HS-27A (cell line): Measurements from ENCODE around the gene SFMBT2.

Experiments used
- DNase-seq: peaks from one replicate; pipeline ENCODE4 v3.0.0-alpha.2; 2012; ENCODE audit warnings: low read depth, missing footprints

Gene SFMBT2

DNA sequence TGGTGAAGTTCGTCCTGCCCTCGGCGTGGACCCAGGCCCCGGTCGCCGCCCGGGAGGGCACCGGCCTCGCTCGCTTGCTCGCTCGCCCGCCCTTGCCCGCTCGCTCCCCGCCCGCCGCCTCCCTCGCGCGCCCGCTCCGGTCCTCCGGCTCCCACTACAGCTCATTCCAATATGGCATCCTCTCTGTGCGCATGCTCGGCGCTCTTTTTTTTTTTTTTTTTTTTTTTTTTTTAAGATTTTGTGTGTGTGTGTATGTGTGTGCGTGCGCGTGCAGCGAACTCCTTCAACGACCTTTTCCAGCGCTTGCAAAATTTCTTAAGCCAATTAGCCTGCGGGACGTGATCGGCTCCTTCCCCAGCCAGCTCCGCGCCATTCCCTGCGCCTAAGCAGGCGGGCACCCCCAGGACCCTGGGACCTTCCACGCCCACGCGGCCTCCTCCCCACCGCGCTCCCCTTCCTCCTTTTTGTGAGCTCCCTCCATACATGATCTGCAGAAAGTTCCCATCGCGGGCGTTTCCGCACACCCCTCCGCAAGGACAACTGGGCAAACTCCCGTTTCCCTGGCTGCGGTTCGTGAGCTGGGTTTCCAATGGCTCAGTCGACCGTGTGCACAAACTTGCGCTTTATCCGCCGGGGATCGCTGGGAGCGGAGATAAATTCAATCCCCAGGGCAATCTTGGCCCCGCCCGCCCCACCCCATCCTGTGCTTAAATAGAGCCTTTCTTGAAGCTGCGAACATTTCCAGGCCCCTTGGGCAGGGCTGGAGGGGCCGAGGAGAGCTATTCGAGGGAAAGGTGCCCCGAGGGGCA, at the start of gene SFMBT2:
SFMBT2 (minus strand) TSS at position 173 of the 809 bp plus-strand sequence. CDS start 29,136 bp downstream, outside the sequence.
- DNase-seq = no peak

DNA sequence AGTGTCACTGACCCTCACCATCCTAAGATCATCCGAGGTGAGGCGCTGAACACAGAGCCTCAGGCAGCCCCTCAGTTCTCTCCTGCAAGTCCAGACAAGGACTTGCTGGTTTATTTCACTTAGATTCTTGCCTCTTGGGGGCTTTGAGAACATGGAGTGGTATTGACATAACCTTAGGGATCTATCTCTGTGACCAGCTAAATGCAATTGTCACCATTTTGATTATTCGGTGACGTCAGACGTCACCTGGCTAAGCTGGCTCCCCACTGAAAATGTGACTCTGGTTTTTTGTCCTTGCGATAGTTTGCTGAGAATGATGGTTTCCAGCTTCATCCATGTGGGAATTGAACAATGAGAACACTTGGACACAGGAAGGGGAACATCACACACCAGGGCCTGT, 49.2 kb upstream of the SFMBT2 start:
- DNase-seq = no peak

DNA sequence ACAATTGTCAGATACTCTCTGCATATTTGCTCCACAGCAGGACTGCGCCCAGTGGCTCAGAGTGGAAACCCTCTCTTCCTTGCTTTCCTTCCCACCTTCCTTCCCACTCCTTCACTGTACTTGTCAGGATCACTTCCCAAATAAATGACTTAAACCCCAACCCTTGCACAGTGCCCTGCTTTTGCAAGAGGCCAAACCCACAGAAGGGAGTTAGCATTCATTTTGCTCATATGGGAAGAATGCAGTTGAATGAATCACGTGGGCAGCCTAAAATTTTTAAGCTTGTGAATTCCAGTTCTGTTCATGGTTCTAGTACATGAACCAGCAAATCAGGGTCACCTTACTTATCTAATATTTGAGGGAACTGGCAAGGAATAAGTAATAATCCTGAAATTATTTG, 47.7 kb upstream of the SFMBT2 start:
- DNase-seq = no peak

DNA sequence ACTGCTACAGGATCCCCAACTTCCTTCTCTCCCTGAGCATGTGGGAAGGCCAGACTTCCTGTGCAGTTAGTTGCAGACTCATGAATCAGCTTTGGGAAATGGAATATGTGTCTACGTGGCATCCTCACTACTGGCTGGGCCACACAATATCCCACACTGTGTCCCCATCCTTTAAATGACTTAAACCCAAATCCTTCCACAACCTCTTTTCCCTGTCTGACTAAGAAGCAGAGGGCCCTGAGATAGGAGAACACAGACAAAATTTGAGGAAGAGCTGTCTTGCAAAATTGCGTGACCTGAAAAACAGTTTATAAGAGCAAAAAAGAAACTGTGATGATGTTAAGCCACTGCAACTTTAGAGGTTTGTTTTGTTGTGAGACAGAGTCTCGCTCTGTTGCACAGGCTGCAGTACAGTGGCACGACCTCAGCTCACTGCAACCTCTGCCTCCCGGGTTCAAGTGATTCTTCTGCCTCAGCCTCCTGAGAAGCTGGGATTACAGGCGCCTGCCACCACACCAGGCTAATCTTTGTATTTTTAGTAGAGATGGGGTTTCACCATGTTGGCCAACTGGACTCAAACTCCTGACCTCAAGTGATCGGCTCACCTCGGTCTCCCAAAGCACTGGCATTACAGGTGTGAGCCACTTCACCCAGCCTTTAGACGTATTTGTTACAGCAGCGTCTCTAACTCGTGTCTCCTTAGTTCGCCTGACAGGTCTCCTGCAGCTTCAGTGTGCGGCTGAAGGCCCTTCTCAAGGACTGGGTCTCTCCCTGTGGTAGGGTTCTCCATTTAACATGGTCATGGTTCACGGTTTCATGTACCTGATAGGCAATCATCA, 46.9 kb upstream of the SFMBT2 start:
- DNase-seq = no peak

DNA sequence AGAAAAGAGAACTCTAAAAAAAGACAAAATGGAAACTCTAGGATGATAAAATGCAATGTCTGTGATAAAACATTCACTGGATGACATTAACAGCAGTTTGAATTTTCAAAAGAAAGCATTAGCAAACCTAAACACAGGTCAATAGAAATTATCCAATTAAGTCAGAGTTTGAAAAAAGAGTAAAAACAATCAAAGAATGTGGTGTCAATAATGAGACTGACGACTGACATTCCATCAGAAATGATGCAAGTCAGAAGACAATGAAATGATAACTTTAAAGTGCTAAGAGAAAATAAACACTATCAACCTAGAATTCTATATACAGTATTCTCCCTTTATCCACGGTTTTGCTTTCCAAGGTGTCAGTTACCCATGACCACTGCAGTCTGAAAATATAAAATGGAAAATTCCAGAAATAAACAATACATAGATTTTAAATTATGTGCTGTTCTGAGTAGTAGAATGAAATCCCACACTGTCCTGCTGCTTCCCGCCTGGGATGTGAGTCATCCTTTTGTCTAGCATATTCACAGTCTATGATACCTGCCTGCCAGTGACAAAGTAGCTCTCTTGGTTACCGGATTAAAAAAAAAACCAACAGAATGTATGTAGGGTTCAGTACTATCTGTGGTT, 38.3 kb upstream of the SFMBT2 start:
- no peak for DNase-seq

DNA sequence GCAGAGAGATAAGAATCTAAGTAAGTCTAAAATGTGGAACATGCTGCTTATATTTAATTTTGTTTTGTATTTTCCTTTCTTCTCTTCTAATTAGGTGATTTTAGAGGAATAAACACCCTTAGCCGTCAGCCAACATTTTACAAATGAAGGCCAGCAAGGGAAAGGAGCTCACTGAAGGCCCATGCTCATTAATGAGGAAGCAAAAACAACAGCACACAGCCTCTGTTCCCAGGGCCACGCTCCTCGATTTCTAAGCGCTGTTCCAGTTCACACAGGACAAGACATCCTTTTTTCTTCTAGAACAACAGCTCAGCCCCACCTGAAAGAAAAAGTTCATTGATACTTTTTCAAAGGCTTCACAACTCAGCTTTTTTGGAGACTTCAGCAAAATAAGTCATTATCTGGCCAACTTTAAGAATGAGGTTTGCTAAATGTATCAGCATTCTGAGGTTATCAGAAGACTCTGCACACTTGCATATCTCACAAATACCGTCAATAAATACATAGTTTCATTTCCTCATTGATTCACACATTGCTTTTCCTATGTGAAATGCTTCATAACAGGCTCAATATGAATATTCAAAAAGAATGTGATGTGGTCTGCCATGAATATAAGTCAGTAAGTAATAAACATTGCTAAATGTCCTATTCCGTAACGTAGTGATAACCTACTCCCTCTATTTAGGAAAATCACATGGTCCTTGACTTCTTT, 34.8 kb upstream of the SFMBT2 start:
- DNase-seq = no peak

DNA sequence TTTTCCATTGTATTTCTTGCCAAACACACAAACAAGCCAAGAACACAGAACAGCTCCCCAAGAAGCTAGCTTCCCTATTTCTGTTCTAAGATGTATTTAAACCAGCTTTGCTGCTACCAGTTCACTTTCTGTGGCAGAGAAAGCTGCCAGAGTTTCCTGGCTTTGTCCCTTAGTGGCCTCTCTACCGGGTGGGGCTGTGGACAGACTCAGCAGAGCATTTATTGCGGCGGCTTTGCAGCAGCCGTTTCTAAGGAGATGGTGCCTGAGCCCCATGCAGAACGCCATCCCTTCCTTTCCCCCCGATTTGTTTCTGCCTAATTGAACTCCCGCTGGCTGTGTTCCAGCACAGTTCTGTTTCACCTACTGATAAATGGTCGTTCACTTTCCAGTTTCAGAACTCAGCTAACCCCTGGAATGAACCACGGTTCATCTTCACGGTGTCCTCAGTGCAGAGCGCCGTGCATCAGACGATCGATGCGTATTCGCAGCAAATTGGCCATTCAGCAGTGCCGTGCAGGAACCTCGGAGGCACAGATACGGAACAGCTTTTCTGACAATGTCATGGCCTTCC, 33.8 kb upstream of the SFMBT2 start:
- DNase-seq = no peak

DNA sequence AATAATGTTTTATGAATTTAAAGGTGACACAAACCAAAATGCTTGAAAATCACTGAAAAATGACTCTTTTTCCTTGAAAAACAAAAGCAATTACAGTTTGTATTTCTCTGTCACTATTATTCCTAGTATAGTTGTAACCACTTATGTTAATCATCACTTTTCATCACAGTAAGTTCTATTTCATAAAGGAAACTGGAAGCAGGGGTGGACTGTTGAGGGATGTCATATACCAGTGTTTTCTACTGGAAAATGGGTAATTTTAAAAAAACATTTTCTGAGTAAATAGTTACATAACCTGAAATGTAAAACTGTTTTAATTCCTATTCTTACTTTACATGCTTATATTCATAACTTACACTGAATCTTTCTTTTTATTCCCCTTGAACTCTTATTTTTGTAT, 32.2 kb upstream of the SFMBT2 start:
- DNase-seq = no peak

DNA sequence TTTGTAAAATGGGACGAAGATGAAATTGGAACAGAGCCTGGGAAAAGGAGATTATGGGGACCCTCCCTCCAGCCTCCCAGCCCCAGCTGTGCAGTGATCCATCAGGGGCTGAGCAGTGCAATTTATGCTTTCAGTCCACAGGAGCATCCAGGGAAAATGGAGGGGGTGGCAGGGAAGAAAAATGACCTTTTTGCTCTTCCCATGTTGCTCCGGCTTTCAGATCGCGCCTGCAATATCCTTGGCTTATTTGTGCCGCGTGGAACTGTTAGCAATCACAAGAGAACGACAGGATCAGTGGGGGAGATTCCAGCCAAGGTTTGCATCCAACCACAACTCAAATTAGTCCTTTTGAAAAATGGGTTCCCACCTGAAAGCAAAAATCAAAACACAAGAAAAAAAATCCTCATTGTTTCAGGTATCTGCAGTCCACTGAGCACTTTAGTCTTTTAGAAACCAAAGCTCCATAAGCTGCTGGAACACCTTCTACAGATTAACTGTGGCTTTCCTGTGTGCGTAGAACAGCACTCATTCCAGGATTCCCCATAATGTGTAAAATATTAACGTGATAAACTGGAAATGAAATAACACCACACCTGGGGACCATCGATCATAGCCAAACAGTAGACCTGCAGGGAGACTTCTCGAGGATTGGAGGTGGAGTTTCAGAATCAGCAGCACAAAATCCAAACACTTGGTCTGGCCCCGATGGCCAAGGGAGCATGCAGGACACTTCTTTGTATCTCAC, 30.7 kb upstream of the SFMBT2 start:
- no peak for DNase-seq

DNA sequence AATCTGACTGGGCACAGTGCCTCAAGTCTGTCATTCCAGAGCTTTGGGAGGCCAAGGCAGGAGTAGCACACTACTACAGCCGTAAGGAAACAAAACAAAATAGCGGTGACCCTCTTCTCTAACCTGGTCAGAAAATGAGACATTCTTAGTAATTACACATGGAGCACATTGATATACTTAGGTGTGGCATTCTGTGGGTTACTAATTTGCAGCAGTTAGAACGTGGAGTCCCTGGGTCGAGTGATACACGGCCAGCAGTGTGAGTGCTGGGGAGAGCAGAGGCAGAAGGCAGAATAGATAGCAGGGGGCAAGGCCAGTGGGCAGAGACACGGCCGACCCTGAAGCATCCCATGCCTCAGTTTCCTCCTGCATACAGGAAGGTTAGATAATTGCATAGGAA, 28.9 kb upstream of the SFMBT2 start:
- no peak for DNase-seq

DNA sequence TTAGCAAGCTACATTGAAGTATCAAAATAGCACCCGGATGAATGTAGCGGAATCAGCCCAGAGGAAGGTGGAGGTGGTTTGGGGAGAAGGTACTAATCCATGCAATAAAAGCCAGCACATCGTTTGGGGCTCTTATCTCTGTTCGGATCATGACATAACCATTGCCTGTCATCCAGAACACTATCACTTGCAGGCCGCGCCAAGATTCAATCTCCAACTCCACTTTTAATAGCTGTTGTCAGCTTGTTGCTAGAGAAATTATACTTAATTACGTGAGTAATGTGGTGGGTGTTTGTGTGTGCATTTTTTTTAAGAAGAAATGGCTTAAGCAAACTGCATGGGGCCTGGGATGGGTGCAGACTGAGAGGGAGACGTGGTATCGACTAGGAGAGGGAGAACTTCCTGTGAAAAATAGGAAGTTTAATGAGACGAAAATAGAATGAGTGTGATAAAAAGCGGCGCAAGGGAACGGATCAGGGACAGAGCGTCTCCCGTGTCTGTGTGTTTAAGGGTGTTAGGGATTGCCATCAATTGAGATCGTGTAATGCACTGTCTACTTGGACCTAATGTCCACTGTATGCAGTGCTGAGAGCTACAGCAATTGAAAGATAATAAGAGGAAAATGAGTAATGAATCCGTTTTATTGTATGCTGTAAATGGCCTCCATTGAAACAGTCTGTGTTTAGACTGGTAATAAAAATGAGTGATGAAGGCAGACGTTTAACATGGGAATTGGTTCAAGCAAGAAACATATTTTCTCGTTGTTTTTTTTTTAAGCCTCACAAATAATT, 27.6 kb upstream of the SFMBT2 start:
- no peak for DNase-seq

DNA sequence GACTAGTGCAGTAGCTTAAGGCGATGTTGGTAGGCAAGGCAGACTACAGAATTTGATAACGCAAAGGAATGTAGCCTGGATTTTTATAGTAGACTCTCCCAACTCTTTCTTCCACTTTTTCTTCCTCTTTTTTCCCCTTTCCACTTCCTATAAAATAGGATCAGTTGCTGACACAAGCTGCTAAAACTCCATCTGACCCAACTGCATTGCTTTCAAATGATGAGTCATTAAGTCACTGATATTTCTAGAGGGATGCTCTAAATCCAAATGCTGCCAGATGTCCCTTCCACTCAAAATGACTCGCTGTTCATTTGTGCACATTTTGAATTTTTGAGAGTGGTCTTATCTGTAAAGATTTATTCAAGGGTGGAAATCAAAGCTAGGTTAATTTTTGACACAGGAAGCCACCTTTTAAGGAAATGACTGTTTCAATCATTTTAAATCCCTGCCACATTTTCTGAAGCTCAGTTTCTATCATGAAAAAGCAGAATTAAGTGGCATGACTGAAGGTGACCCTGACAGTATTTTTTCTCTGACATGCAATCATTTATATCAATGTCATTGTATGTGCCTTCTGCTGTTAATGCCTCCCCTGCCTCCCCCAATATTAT, 25.8 kb upstream of the SFMBT2 start:
- DNase-seq = no peak

DNA sequence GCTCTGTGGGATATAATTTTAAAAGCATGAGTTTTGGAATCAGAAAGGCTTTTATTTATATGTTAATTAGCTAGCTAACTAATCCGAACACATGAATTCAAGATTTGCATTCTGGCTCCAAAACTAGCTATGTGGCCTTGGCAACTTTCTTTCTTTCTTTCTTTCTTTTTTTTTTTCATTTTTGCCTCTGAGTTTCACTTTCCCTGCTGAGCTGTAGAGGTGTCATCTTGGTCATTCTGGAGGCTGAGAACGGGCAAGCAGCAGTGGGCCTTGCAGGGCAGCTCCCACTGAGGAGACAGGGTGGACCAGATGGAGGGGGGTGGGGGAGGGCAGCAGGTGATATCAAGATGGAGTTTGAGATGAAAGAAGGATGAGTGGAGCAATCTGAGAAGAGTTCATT, 24.8 kb upstream of the SFMBT2 start:
- no peak for DNase-seq

DNA sequence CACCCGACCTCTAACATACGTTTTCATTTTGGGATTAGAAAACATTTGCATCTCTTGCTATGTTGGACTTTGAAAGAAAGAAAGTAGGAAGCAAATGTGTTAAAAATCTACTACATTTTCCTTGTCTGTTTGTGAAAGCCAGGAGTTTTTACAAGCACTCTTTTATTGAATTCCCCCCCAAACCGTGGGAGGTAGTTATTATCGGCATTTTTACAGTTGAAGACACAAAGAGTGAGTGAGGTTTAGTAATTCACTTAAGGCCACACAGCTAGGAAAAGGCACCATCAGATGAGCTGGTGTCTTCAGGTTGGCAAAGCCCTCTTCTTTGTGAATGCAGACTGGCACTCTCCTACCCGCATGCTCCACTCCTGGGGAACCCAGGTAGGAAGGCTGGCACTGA, 23.5 kb upstream of the SFMBT2 start:
- no peak for DNase-seq

DNA sequence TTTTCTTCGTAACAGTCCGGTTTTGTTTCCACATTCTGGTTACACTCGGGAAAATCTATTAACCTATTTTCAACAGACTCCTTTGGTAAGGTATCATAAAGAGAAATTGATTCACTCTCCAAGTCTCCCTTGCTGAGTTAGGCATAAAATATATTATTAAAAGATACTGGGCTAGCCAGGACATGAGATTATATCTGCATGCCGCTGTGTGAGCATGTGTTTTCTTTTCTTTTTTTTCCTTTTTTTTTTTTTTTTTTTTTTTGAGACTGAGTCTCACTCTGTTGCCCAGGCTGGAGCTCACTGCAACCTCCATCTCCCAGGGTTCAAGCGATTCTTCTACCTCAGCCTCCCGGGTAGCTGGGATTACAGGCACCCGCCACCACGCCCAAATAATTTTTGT, 23.0 kb upstream of the SFMBT2 start:
- no peak for DNase-seq

DNA sequence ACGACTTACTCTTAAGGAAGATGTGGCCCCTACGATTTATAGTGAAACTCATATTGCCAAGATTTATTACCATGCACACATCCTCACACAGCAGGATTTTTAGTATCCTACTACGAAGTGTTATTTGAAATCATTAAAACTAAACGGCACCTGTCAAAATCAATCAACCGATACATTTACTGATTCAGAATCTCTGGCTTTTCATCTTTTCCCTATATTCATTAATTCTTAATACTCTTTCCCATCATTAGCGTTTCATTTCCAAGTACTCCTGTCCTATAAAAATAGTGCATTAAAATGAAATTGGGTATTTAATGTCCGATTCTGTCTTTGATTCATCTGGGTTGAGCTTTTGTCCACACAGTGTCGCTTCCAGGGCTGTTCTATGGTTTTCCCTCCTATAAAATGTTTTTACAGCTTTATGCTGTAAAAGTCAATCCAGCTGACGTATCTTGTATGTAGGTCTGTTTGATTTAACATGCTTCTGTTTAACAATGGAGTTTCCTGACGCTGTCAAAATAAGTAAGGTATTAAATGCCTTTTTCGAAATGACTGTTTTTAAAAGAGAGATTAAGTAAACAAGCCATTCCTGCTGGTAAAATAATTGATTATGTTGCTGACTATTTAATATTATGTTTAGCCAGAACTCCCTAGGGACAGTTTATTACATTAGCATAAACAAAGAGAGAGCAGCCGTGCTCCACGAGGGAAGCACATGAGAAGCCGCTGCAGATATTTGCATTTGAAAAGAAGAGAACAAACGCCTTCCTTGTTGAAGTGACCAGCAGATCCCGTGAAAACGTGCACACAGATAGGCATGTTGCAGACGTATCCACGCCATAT, 22.3 kb upstream of the SFMBT2 start:
- DNase-seq = no peak

DNA sequence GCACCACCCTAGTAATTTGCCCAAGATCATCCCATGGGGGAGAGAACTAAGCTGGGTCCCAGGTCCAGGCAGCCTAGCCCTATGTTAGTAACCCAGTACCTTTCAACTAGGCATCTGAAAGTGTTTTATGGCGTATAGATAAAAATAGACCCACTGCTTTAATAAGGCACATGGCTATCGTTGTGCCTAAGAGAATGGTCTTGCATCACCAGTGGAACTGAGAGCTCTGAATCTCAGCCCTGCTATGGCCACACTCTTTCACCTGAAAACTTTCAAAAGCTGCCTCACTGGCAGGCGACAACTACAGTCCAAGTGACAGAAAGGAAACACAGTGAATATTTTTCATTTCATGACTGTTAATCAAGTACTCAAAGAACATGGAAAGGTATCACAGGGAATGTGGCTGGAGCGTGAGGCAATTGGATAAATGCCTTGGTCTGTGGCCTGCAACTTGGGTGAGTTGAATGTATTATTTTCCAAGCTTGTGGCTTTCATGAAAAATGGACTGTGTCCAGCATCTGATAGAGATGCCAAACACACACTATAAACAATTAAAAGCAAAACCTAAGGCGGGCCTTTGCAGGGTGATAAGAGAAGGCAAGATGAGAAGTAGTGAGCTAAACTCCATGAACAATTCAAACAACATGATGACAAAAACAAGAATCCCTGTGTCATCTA, 18.0 kb upstream of the SFMBT2 start:
- no peak for DNase-seq

DNA sequence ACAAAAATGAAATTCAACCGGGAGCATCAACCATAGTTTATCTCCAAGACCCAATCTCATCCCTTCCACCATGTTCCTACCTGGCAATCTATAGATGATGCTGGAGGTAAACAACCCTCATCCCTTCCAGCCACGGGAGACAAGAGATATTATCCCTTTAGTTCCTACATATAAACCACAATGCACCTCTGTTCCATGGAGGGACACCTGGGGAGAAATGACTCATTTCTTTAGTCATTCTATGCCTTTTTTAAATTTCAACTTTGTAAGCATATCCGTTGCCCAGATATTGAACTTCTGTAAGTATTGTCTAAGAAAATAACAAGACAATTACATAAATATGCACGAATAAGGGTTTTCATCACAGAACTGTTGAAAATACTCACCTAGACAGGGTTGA, 15.5 kb upstream of the SFMBT2 start:
- DNase-seq = no peak
